CMK (cell line): Measurements from ENCODE around the gene BZW2.

Experiments used
- DNase-seq: peaks from one replicate; pipeline ENCODE4 v3.0.0-alpha.2; 2010; ENCODE audit warnings: low read depth

Gene BZW2

DNA sequence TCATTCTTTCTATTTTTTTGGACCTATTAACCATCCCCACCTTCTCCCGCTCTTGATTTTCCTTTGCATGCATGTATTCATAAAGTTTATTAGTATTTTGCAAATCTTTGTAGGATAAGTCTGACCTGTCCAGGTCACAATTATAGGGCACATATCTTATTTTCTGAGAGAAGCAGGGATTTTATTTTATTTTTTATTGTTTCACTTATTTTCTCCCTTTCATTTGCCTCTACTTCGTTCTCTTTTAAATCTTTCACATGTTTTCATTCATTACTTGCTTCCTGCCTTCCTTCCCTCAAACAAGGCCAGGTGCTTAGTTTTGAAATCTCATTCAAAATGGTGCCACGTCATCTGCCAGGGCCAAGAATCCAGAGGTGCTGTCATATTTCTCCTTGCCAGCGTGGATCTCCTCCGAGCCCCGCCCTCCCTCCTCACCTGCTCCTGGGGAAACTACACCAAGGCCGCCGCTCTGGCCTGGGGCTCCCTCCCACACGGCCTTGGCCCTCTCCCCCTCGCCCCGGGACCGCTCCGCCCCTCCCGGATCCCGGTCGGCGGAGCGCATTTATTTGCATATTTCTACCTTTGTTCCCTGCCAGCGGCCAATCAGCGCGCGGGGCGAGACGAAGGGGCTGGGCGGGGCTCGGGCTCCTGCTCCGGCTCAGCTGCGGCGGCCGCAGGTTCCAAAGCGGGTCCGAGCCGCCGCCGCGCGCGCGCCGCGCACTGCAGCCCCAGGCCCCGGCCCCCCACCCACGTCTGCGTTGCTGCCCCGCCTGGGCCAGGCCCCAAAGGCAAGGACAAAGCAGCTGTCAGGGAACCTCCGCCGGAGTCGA is 107.3 kb downstream of the BZW2 start, which contains the start of gene TSPAN13:
TSS of gene TSPAN13 (plus strand) at position 654 of the 830 bp plus-strand sequence. CDS start 213 bp downstream, outside the sequence.
- DNase-seq: peak; percentile 27

DNA sequence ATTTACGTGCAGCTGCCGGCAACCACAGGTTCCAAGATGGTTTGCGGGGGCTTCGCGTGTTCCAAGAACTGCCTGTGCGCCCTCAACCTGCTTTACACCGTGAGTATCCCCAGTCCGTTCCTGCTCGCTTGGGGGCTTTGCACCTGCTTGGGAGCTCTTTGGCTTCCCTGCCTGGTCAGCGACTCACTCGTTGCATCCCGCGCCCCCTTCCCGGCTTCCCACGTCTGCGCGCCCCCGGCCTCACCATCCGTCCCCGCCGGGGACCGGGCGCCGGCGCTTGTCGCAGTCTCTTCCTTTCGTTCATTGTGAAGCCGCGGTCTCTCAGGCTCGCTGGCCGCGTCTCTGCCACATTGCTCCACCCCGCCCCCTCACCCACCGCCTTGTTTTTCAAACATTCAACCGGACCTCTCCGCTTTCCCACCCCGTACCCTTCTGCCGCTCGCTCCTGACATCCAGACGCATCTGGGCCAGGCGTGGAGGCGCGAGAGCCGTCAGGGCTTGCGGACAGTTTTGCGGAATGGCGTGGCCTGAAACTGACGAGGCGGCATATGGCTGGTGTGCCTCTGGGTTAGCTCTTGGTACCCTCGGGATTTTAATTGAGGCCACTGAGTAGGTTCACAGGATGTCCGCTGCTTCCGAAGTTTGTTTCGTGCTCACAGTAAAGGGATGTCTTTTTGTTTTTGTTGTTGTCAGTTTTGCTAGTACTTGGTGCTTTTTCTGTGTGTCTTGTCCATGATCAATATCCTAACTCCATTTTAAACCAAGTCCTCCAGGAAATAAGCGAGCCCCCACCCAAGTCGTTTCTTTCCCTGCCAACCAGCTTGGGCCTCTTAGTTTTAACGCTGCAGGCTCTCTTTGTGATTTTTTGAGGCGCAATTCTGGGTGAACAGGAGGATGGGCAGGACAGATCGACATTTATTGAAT is 108.2 kb downstream of the BZW2 start:
- no peak for DNase-seq

GRCh38 chr7:16754856-16755317 is 108.9 kb downstream of the BZW2 start:
- DNase-seq: no peak

DNA sequence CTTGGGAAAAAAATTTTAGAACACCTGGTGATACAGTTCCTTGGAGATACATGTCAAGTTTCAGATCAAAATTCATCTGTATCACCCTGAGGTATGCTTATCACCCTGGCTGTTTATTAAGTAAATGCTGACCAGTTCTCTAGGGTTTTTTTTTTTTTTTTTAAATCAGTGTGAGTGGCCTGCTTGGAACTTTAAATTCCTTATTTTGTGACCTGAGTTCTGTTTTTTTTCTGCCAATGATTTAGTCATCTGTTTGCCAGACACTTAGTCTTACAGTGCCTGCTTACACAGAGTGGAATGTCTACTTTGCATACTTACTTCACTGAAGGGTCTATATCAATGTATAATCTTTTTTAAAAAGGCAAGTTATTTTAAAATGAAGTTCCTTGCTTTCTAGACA is 109.4 kb downstream of the BZW2 start:
- no peak for DNase-seq
